Smooth muscle cell (in vitro differentiated cells): ENCODE measurements around the gene WASHC3. TPM values are rescaled to one million over a fixed set of nuclear protein-coding genes. Genes with fewer than 3 reads are reported as not detected.

ENCODE experiments used
- DNase-seq: peaks from one replicate; lab custom pipeline; 2025; ENCODE audit not compliant: unreplicated experiment; lab: John Stamatoyannopoulos, UW
- H2AFZ ChIP-seq: fragments of 200-600 bp; sonication (generic); 2 replicates; pipeline ENCODE4 v1.6.0; 2016; ENCODE audit warnings: antibody characterized with exemption, low read depth, mild to moderate bottlenecking
- H3F3A ChIP-seq: fragments of 200-600 bp; sonication (generic); 2 replicates; pipeline ENCODE4 v1.6.0; 2017; ENCODE audit warnings: antibody characterized with exemption, low read depth
- H3K27ac ChIP-seq: fragments of 200-600 bp; sonication (generic); 2 replicates; pipeline ENCODE4 v1.5.1; 2016; ENCODE audit warnings: low read depth, mild to moderate bottlenecking
- H3K27me3 ChIP-seq: fragments of 200-600 bp; sonication (generic); 2 replicates; pipeline ENCODE4 v1.6.1; 2016; ENCODE audit warnings: low read depth, mild to moderate bottlenecking
- H3K36me3 ChIP-seq: fragments of 200-600 bp; sonication (generic); 2 replicates; pipeline ENCODE4 v1.5.1; 2016; ENCODE audit warnings: low read depth
- H3K4me1 ChIP-seq: fragments of 200-600 bp; sonication (generic); 2 replicates; pipeline ENCODE4 v1.5.1; 2016; ENCODE audit warnings: low read depth
- H3K4me2 ChIP-seq: fragments of 200-600 bp; sonication (generic); 2 replicates; pipeline ENCODE4 v1.6.0; 2016; ENCODE audit warnings: mild to moderate bottlenecking
- H3K4me3 ChIP-seq: fragments of 200-600 bp; sonication (generic); 2 replicates; pipeline ENCODE4 v1.5.1; 2016; ENCODE audit warnings: mild to moderate bottlenecking
- H3K79me2 ChIP-seq: fragments of 200-600 bp; sonication (generic); 2 replicates; pipeline ENCODE4 v1.6.0; 2016; ENCODE audit warnings: low read depth, mild to moderate bottlenecking
- H3K9ac ChIP-seq: fragments of 200-600 bp; sonication (generic); 2 replicates; pipeline ENCODE4 v1.6.0; 2016; ENCODE audit warnings: low read depth
- H3K9me3 ChIP-seq: fragments of 200-600 bp; sonication (generic); replicated peaks from 2 replicates; pipeline ENCODE4 v1.5.1; 2016; ENCODE audit warnings: low read depth
- H4K20me1 ChIP-seq: fragments of 200-600 bp; sonication (generic); 2 replicates; pipeline ENCODE4 v1.6.0; 2016; ENCODE audit warnings: low read depth
- CTCF ChIP-seq: fragments of 200-600 bp; sonication (generic); IDR thresholded peaks from 2 replicates; pipeline ENCODE4 v1.5.1; 2017; ENCODE audit warnings: borderline replicate concordance, mild to moderate bottlenecking, antibody characterized with exemption; ENCODE audit not compliant: insufficient read depth, poor library complexity, severe bottlenecking
- WGBS: methylation state at CpG from one replicate; pipeline ENCODE4 v1.1.7; 2016; ENCODE audit warnings: low lambda C conversion rate; 5-methylcytosine and 5-hydroxymethylcytosine counted together
- polyA plus RNA-seq: library from polyadenylated mRNA; unstranded; fragments of >200 nt; fragmentation: Nextera tagmentation; extraction: Ambion mirVana; gene quantifications from 2 replicates; pipeline ENCODE4 v1.2.1, GENCODE V29; 2016
- total RNA-seq: library from RNA; depleted of rRNA; stranded (reverse); fragments of >200 nt; gene quantifications from 2 replicates; pipeline ENCODE4 v1.2.3, GENCODE V29; 2014

The WASHC3 gene
- total and polyA plus RNA-seq, 2 experiments from 2014 or later, result 53.2 to 70.1 TPM

DNA sequence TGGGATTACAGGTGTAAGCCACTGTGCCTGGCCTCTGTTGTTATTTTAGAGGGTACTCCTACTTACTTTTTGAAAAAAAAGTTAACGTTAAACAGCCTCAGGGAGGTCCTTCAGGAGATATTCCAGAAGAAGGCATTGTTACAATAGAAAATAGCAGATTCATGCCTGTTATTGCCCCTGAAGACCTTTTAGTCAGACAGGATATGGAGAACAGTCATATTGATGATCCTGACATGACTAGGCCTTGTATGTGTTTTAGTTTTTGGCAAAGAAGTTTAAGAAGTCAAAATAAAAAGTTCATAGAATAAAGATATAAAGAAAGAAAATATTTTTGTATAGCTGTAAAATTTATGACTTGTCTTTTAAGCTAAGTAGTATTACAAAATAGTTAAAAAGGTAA is 45.3 kb downstream of the WASHC3 start:
- H3K9me3 ChIP-seq, result no peaks in the 10 kb centered on the region
- WGBS, result 100% methylated on average over 1 of the region's 1 CpG
- no peaks in the 10 kb centered on the region for H4K20me1 ChIP-seq
- DNase-seq, result no peak
- no peak for TF ChIP-seq CTCF
- no peaks in the 10 kb centered on the region for H3K27me3 ChIP-seq
- H3K4me2 ChIP-seq, result no peak overlapping the region
- H3K4me1 ChIP-seq, result no peaks in the 10 kb centered on the region
- H3F3A ChIP-seq, result no peaks in the 10 kb centered on the region
- no peaks in the 10 kb centered on the region for H3K36me3 ChIP-seq
- no peak overlapping the region for H3K27ac ChIP-seq
- no peak overlapping the region for H2AFZ ChIP-seq
- no peak overlapping the region for H3K9ac ChIP-seq
- H3K79me2 ChIP-seq, result no peaks in the 10 kb centered on the region
- no peak overlapping the region for H3K4me3 ChIP-seq

DNA sequence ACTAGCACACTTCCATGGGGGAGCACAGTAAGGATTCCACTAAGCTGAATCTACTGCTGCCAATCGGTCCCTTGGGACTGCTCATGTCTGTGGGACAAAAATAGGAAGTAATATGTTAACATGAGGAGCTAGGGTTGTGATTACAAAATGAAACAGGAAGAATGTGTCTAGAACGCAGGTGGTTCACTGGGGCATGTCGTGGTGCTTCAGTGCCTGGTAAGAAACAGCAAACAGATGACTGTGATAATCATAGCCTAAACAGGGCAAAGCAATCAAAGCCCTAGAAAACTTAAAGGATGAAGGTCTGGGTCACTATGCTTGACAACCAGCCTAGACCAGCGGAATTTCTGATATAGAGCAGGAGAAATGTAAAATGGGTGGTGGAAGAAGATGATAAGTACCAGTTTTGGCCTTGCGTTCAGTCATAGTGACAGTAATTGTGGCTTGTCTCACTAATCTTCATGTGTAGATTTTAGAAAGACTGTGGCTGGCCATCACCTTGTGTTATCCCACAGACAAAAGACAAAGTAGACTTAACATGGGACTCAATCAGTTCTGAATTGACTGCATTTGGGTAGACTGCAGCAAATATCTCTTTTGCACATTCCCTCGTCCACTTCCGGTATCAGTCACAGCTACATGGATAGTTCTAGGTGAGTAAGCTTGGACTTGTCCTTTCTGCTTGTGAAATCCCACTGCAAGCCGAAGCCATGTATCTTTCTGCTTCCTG is 51.4 kb downstream of the WASHC3 start:
- DNase-seq, result no peak
- Histone ChIP-seq H3K4me2 (no peak overlapping the region), H3F3A (no peaks in the 10 kb centered on the region), H3K9me3 (no peaks in the 10 kb centered on the region), H3K27me3 (no peaks in the 10 kb centered on the region), H3K4me3 (no peak overlapping the region), H2AFZ (no peak overlapping the region), H3K36me3 (no peaks in the 10 kb centered on the region), H3K9ac (no peak overlapping the region), H3K4me1 (no peaks in the 10 kb centered on the region), H3K27ac (no peak overlapping the region), H3K79me2 (no peaks in the 10 kb centered on the region), H4K20me1 (no peaks in the 10 kb centered on the region)
- TF ChIP-seq CTCF, result no peak
- WGBS, result 96% methylated on average over 8 of the region's 8 CpGs

- no peaks in the 10 kb centered on the region for H3K27me3 ChIP-seq
- no peaks in the 10 kb centered on the region for H3K9me3 ChIP-seq
- H3K4me3 ChIP-seq, result no peak overlapping the region
- DNase-seq, result no peak
- TF ChIP-seq CTCF, result no peak
- WGBS, result 100% methylated on average over 3 of the region's 3 CpGs
- no peaks in the 10 kb centered on the region for H3F3A ChIP-seq
- no peaks in the 10 kb centered on the region for H4K20me1 ChIP-seq
- H3K27ac ChIP-seq, result no peak overlapping the region
- no peak overlapping the region for H3K4me2 ChIP-seq
- H3K79me2 ChIP-seq, result no peaks in the 10 kb centered on the region
- H3K36me3 ChIP-seq, result no peaks in the 10 kb centered on the region
- no peaks in the 10 kb centered on the region for H3K4me1 ChIP-seq
- H3K9ac ChIP-seq, result no peak overlapping the region
- no peak overlapping the region for H2AFZ ChIP-seq
These were observed 52.0 kb downstream of the WASHC3 start for GRCh38 chr12:102009796-102010195.

DNA sequence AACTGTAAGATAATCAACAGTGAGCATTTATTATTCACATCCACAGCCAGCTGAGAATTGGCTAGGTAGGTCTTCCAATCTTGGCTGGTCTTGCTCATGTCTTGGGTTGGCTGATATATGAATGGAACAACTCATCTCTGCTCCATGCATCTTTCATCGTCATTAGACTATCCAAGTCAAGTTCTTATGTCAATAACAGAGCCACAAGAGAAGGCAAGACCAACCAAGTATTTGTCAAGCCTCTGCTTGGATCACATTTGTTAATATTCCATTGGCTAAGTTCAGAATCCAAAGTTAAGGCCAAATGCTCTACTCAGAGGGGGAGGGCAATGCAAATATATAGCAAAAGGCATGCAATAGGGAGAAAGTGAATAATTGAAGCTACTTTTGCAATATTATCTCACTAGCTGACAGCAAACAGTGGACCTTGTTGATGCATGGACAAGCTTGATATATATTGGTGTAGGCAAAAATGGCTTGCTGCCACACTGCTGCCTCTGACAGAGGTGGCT is 53.1 kb downstream of the WASHC3 start:
- 89% methylated on average over 1 of the region's 1 CpG for WGBS
- no peak for TF ChIP-seq CTCF
- no peaks in the 10 kb centered on the region for H3K9me3 ChIP-seq
- no peak for DNase-seq
- H3K4me3 ChIP-seq, result no peak overlapping the region
- H3K27ac ChIP-seq, result no peak overlapping the region
- no peak overlapping the region for H2AFZ ChIP-seq
- H4K20me1 ChIP-seq, result no peaks in the 10 kb centered on the region
- H3K4me2 ChIP-seq, result no peak overlapping the region
- H3K27me3 ChIP-seq, result no peaks in the 10 kb centered on the region
- H3K9ac ChIP-seq, result no peak overlapping the region
- no peaks in the 10 kb centered on the region for H3K4me1 ChIP-seq
- no peaks in the 10 kb centered on the region for H3K36me3 ChIP-seq
- no peaks in the 10 kb centered on the region for H3F3A ChIP-seq
- H3K79me2 ChIP-seq, result no peaks in the 10 kb centered on the region
